Measurements from ENCODE around the gene SYNDIG1. TPM values are rescaled to one million over a fixed set of nuclear protein-coding genes. Genes with fewer than 3 reads are reported as not detected.

The SYNDIG1 gene
- total RNA-seq, 1 experiment from 2014 or later: 5.4 TPM

GRCh38 chr20:24654425-24654824 lies 185.0 kb downstream of the SYNDIG1 start:
- no peaks in the 10 kb centered on the region for H3K9me3 ChIP-seq (ENCODE audit: control insufficient read depth, low read depth, low read length)
- no peak overlapping the region for H2BK15ac ChIP-seq (ENCODE audit: low read depth, low read length)
- no peak overlapping the region for H4K91ac ChIP-seq (ENCODE audit: insufficient read length, low read depth, low read length)
- H2BK120ac ChIP-seq (ENCODE audit: low read depth, low read length, poor library complexity, severe bottlenecking): no peak overlapping the region
- H4K5ac ChIP-seq (ENCODE audit: insufficient read length, low read depth, low read length): no peak overlapping the region
- no peak overlapping the region for H3K14ac ChIP-seq (ENCODE audit: insufficient read depth, low read length)
- TF ChIP-seq, protein P1, sequence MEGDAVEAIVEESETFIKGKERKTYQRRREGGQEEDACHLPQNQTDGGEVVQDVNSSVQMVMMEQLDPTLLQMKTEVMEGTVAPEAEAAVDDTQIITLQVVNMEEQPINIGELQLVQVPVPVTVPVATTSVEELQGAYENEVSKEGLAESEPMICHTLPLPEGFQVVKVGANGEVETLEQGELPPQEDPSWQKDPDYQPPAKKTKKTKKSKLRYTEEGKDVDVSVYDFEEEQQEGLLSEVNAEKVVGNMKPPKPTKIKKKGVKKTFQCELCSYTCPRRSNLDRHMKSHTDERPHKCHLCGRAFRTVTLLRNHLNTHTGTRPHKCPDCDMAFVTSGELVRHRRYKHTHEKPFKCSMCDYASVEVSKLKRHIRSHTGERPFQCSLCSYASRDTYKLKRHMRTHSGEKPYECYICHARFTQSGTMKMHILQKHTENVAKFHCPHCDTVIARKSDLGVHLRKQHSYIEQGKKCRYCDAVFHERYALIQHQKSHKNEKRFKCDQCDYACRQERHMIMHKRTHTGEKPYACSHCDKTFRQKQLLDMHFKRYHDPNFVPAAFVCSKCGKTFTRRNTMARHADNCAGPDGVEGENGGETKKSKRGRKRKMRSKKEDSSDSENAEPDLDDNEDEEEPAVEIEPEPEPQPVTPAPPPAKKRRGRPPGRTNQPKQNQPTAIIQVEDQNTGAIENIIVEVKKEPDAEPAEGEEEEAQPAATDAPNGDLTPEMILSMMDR (conservative IDR thresholded peaks at IDR 0.05): no peak
- H3K23me2 ChIP-seq (ENCODE audit: insufficient read length, low read depth, low read length, poor library complexity, severe bottlenecking): no peaks in the 10 kb centered on the region
- no peaks in the 10 kb centered on the region; a peak in 1 of 5 replicates for H3K9me3 Mint-ChIP-seq
- H3K4me2 ChIP-seq (ENCODE audit: insufficient read depth, insufficient read length, low read length): no peak overlapping the region
- no peak overlapping the region for H3K23ac ChIP-seq (ENCODE audit: insufficient read length, low read depth, low read length)
- no peak overlapping the region for H3K4ac ChIP-seq (ENCODE audit: low read depth, low read length)
- H3K79me1 ChIP-seq (ENCODE audit: insufficient read depth, low read depth, low read length, poor library complexity, severe bottlenecking): no peaks in the 10 kb centered on the region
- H3K27ac ChIP-seq (ENCODE audit: insufficient read length, low read depth, low read length): no peak overlapping the region
- H4K8ac ChIP-seq (replicated peaks; ENCODE audit: insufficient read length, low read depth, low read length): no peak overlapping the region
- H3K27me3 ChIP-seq (ENCODE audit: insufficient read depth, low read length): no peaks in the 10 kb centered on the region
- H2BK20ac ChIP-seq (ENCODE audit: low read depth, low read length, poor library complexity, severe bottlenecking): no peak overlapping the region
- H2BK5ac ChIP-seq (ENCODE audit: insufficient read length, low read length): no peak overlapping the region
- H3K18ac ChIP-seq (ENCODE audit: insufficient read length, low read depth, low read length): no peak overlapping the region
- no peaks in the 10 kb centered on the region for H3K4me1 Mint-ChIP-seq
- no peaks in the 10 kb centered on the region; a peak in 1 of 7 replicates for H3K36me3 Mint-ChIP-seq (ENCODE audit: insufficient read depth in 1 of 3, low read depth in 3 of 3)
- no peak overlapping the region for H3T11ph ChIP-seq (ENCODE audit: low read length)
- no peak overlapping the region for H2BK12ac ChIP-seq (ENCODE audit: insufficient read length, low read depth, low read length)
- no peak overlapping the region for H2AK5ac ChIP-seq (ENCODE audit: insufficient read length, low read length)
- H3K27ac Mint-ChIP-seq: no peak overlapping the region
- no peak overlapping the region for H3K9ac ChIP-seq (ENCODE audit: extremely low read depth, insufficient read length, low read length)
- no peaks in the 10 kb centered on the region for H3K79me2 ChIP-seq (ENCODE audit: insufficient read depth, low read length)
- no peaks in the 10 kb centered on the region for H4K20me1 ChIP-seq (ENCODE audit: control insufficient read depth, insufficient read depth, insufficient read length)
- H2AFZ ChIP-seq (ENCODE audit: low read length): no peak overlapping the region
- no peaks in the 10 kb centered on the region for H3K4me1 ChIP-seq (ENCODE audit: insufficient read depth, low read length)
- H3K27me3 Mint-ChIP-seq (ENCODE audit: low read depth): no peaks in the 10 kb centered on the region; the same call in 1 of the 2 replicates
- WGBS (ENCODE audit: extremely low coverage, insufficient read length, low lambda C conversion rate): no CpG with 5 or more reads among the region's 1 CpG
- no peak overlapping the region for H3K56ac ChIP-seq (ENCODE audit: insufficient read length, low read depth, low read length)
- no peak overlapping the region for H3K4me3 Mint-ChIP-seq
- no peak for DNase-seq
